GM21529 (cell line): ENCODE measurements around the gene EXOC4.

Experiments
- ATAC-seq: cut with Tn5 transposase; IDR thresholded peaks from one replicate; pipeline ENCODE4 v1.9.1; 2021; ENCODE audit not compliant: unreplicated experiment

Gene EXOC4

DNA sequence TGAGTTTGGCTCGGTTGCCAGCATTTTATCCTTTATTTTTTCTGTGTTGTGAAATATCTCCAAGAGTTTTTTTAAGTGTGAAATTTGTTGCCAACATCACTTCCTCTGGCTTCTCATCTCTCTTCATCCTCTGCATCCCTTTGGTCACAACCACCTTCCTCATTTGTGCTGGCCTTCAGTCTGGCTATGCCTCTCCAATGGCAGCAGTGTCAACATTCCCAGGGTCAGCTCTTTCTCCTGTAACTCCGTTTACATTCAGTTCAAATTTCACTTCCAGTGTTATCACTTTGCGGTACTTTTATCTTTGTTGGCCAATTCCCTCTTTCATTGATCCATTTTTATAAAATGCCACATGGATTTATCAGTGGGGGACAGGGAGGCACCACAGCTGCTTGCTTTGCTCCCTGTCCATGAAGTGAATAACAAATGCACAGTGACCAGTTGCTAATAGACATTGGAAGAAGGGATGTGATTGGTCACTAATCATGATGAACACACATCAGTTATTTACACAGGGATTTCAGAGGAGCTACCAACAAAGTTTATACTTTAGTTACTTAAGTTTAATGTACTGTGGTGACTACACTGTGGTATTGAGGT is 562.8 kb downstream of the EXOC4 start:
- ATAC-seq, result no peak

DNA sequence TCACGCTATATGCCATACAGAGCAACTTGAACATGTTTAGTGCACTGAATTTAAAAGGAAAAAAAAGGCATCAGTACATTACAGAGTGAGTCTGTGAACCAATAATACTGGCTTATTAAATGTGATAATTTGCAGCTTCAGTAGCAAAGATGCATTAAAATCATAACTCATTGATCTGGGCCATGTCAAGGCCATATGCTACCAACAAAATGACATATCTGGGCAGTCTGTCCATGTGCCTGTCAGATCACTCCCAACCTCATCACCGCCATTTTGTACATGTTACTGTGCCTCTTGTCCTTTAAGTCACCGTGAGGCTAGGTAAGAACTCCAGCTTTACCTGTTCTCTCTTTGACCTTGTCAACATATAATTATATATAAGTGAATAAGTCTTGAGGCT is 566.8 kb downstream of the EXOC4 start:
- ATAC-seq, result no peak

DNA sequence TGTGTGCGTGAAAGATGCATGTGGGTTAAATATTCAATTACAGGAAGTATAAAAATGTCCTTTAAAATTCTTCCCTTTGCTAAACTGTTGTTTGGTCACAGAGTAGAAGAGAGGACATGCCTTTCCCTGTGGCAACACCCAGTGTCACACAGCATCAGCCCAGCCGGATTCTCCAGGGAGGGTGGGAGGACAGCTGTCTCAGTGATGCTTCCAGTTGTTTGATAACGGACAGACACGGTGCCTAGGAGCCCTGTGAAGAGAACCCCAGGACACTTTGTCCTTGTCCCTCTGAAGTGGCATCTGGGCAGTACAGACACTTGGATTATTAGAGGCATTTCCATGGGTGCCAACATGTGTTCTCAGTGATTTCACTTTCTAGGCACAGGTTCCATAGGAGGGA is 567.7 kb downstream of the EXOC4 start:
- no peak for ATAC-seq

DNA sequence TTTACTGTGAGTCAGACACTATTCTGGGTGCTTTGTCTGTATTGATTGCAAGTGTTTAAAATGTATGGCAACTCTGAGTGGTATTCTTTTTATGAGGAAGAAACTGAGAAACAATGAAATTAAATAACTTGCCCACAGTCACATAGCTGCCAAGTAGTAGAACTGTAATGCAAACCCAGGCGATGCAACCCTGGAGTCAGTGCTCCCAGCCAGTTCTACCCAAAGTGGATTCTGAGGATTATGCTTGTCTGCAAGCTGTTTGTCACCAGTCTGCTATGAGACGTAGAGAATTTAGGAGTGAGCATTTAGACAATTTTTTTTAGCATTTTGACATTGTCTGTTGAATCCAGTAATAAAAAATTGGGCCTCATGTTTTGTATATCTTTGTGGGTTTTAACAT is 568.3 kb downstream of the EXOC4 start:
- no peak for ATAC-seq

DNA sequence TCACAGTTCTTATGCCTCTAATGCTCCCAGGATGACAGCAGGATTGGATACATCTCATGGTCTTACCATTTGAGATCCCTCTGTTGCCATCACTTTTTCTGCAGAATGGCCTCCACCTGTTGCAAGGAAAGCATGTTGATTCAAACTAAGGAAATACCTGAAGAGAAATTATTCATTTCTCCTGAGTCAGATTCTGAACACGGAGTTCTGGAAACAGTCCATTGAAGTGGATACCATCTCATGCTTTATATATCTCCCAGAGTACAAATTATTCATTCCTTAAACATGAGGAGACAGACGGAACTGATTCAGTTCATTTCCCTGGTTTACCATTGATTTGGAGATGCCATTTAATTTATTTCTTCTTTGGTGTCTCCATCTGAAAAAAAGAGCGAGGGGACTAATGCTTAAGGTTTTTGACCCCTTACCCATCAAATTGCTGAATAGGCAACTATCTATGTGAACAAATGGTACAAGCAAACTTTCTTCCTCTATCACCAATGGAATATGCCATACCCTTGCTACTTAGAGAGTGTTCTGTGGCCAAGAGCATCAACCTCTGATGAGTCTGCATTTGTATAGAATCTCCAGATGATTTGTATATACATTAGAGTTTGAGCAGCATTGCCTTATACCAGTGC is 569.2 kb downstream of the EXOC4 start:
- no peak for ATAC-seq

DNA sequence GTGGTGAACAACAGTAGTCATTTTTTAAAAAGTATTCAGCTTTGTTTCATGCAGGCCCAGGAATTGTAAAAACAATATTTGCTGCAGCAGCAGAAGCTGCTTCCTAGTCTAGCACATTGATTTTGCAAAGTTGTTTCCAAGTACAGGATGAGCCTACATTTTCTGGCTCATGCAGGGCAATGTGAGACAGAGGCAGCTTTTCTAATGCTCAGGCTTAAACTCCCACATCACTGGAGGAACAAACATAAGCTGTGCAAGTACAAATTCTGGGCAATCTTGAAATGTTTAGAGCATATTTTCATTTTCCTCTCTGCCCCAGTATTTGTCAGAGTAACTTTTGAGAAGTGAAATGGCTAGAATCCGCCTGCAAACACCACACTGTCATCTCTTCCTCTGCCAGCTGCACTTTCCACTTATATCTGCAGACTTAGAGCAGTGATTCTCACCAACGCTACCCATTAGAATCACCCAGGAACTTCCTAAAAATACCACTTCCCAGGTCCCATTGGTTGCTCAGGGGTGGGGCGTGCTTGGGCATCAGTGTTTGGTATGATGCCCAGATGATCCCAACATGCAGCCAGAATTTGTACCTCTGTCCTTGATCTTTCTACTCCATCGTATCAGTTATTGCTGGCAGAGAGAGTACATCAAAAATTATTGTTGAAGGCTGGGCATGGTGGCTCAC is 570.1 kb downstream of the EXOC4 start:
- no peak for ATAC-seq

DNA sequence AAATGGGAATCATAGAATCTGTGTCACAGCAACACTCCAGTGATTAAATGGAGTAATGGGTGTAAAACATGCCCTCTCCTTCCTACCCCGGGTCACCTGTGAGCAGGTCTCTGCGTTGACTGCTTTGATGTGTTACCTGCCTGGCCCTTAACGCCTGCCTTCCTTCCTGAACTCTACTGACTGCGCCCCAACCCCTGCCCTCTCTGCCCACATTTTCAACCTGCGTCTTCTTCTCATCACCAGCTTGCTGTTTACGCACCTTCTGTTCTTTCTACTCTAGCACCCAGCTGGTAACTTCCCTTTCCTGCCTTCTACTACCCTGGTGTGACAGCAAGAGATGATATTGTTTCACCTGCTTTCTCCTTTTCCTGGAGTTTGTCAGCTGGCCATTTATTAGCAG is 571.3 kb downstream of the EXOC4 start:
- ATAC-seq, result no peak

DNA sequence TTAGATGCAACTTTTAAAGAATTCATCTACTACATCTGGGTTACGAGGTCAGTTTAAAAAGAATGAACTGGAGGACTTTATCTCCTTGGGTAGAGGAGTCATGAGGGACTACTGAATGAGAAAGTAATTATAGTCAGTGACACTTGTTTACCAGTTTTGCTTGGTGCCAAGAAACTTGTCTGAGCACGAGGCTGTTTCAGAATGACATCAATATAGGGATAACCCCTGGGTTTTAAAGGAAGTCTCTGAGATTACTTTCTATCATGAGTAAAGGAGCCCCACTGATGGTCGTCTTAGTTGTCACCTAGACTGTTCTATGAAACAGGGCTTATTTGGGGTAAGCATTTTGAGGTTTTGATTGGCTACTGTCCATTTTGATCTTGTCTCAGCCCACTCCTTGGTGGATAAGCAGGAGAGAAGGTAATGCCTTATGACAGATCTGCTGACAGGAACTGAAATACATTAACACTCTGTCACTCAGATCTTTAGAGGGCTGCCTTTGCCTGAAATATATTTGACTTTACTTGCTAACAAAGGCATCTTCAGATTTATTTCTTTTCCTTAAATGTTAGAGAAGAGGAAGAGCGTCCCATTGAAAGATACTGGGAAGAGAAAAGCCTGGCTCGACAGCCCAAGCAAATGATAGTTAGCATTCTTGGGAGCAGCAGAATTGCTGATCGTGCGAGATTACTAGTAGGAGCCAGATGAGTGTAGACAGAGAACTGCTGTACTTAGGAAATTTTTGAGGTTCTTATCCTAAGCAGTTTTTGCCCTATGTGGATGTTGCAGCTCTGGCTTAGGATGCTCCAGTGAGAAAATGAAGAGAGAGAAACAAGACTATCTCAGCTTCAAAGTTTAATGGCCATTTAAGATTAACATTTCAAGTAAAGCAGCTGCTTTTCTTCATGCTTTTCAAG is 575.1 kb downstream of the EXOC4 start:
- ATAC-seq, result peak; percentile 84

DNA sequence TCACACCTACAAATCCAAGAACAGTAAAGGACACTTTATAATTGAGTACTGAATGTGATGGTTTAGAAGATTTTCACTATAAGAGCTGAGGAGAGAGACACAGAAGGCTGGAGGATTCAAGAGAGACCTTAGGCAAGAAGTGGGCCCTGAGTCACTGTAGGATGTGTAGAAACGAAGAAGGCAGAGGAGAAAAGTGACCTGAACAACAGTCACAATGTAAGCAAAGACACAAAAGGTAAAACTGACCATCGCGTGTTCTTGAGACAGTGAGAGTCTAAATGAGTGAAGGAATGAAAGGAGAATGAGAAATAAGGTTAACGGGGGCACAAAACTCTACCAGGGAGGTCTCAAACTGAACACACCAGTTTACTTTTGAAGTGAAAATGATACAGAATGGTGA is 576.0 kb downstream of the EXOC4 start:
- ATAC-seq, result no peak

DNA sequence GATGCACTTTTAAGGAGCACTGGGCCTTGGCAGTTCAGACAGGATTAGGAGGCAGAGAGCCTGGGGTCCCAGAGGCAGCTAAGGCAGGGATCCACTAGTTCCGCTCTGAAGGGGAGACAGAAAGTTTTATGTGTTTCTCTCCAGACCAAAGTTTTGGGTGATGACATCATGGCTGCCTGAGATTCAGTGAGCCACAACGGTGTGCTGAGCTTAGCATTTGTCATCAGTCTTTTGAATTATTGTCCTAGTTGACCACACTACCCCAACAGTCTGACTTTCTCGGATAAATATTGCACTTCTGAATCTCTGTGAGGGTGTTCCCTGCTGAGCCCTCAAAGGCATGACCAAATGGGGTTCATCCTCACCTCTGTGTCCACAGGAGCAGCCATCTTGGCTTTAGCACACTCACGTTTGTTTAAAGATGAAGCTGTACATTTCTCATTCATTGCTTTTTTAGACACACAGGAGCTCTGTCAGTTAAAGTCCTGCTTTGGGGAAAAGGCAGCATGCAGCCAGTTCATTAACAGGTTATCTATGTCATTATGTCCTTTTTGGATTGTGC is 576.5 kb downstream of the EXOC4 start:
- no peak for ATAC-seq

DNA sequence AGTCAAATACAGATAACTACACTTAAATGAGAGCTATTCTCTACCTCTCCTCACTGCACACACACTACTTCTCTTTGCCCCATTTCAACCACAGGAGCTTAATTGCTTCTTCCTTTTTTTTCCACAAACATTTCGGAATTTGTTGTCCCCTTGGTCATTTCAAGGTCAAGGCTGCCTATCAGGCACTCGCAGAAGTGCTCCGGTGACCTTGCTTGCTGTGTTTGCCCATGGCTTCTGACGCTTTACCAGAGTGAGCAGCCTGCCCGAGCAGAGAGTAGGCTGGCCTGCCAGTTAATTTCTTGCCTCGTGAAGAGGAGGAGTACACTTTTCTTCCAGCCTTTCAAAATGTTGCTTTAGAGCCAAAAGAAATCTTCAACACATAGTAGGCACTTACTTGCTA is 577.2 kb downstream of the EXOC4 start:
- ATAC-seq, result no peak

DNA sequence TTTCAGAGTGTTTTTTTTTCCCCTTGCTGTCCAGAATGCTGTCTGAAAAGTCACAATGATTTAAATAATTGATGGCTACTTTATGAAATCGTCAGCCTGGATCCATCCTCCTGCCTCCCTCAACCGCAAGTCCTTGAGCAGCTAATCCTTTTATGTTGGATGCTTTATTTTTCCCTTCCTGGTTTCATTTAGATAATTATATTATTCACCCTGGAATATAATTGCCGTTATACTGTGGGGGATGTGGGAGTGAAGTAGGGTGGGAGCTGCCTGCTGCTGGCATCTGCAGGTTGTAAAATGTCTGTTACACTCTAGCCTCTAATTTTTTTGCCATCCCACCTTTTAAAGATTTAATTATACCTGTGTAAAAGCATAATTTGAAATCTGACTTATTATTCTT is 583.8 kb downstream of the EXOC4 start:
- no peak for ATAC-seq

DNA sequence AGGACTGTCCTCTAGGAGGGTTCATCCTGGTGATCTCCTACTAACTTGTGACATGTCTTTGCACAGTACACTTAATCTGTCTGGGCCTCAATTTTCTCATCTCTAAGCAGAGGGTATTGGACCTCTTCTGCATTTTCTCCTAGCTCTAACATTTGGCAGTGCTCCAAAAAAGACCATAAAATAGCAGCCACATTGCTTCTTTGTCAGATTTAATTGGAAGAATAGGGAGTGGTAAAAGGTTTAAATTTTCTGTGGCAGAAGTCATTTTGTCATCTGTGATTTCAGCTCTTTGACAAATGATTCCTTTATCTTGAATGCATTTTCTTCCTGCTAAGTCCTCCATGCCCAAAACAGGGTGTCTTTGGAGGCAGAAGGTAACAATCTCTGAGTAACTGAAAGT is 584.3 kb downstream of the EXOC4 start:
- ATAC-seq, result no peak

DNA sequence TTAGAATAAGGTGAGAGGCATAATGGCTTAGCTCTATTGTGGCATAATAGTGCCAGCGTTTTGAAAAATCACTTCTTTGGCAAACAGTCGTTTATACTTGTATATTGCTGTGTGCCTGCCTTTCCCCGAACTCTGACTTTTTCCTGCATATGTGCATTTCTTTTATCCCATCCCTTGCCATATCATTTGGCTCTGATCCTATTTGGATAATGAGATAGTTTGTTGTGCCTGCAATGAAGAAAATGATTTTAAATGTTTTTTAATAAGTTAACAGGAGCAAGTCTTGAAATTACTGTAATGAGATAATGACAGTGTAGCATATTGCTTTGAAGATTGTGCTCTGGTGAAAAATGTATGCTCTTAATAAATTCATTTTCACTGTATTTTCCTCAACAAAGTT is 586.2 kb downstream of the EXOC4 start:
- ATAC-seq, result no peak

DNA sequence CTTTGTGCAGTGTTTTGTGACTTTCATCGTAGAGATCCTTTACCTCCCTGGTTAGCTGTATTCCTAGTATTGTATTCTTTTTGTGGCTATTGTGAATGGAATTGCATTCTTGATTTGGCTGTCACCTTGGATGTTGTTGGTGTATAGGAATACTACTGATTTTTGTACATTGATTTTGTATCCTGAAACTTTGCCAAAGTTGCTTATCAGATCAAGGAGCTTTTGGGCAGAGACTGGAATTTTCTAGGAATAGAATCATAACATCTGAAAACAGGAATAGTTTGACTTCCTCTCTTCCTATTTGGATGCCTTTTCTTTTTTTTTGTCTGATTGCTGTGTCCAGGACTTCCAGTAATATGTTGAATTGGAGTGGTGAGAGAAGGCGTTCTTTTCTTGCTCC is 590.5 kb downstream of the EXOC4 start:
- ATAC-seq, result no peak

DNA sequence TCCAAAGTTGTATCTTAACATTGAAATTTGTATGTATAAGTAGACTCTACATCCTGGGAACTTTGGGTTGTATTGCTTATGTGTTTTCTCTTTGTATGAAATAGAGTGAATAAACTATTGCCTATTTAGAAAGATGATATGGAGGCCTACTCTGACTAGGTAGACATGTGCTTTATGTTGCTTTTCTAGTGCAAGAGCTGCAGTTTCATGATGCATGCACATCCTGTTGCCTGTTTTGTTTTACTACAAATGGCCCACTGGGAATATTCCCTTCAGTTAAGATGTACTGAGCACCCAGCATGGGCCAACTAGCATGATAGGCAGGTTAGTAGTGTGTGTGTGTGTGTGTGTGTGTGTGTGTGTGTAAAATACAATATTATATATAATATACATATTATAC is 592.1 kb downstream of the EXOC4 start:
- ATAC-seq, result no peak

DNA sequence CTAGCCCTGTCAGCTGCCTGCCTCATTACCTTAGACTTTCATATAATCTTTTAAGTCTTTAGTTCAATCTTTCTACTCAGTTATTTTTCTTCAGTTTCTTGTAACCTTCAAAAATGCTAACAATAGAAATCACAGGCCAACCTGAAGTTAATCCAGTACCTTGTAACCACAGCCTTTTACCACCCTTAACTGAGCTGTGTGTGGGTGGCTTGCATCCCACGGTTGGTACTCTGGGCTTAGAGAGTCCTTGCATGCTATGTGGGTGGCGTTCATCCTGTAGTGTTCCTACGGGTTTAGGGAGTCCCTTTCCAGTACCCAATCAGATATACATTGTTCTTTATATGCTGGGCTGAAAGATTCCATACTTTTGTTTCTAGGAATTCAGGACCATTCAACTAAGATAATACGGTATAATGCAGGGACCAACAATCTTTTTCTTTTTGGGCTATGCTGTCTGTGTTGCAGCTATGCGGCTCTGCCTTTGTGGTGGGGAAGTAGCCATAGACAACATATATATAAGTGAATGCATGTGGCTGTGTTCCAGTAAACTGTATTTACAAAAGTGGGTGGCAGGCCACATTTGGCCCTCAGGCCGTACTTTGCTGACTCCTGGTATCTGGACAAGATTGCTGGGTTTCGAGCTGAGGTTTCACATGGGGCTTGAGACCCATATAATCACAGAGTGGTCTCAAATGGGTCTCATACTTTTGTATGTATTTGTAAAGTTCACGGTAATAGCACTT is 593.5 kb downstream of the EXOC4 start:
- ATAC-seq, result no peak

DNA sequence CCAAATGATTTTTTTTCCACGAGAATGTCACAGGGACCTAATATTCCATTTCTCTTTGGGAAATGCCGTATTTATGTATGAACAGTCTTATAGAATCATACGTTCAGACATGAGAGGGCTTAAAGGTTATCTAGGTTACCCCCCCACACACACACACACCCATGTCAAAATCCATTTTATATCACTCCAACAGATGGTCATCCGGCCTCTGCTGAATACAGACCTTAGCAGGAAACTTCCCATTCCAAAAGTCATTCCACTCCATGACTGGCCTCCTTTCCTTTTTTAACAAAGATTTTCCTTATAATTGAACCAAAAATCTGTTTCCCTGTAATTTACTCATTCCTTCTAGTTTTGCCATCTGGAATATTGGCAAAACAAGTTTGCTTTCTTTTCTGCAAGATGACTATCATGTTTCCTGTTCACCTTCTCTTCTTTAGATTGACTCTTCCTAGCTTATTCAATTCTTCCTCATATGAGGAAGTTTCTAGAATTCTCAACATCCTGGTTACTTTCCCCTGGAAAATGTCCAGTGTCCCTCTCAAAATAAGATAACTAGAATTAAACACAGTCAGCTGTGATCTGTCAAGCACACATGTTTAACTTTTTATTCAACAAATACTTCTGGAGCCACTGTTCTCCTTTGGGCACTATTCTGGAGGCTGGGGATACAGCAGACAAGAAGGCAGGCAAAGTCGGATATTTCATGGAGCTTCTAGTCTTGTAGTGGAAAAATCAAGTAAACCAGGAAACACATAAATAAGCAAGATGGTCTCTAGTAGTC is 597.8 kb downstream of the EXOC4 start:
- no peak for ATAC-seq

DNA sequence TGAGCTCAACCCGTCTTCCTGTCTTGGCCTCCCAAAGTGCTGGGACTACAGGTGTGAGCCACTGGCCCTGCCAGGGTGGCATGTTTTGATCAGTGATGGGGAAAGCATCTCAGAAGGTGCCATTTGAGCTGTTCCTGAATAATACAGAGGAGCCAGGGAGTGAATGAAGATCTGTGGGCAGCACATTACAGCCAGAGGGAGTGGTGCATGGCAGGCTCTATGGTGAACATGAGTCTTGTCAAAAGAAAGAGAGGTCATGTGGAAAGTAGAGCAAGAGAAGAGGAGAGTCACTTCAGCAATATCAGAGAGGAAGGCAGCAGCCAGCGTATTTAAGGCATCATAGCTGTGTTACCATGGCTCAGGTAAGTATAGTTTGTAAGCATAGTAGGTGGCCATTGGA is 598.5 kb downstream of the EXOC4 start:
- ATAC-seq, result no peak
